Measurements from ENCODE around the gene C1QTNF12. TPM values are rescaled to one million over a fixed set of nuclear protein-coding genes. Genes with fewer than 3 reads are reported as not detected.

The C1QTNF12 gene
- total RNA-seq, 1 experiment from 2014 or later, result 4.4 TPM

- H3K9me3 Mint-ChIP-seq, result peaks cover 0 to 4% of the 10 kb centered on the region in 2 experiments; a peak in 1 of 5 replicates
- H3K9me3 ChIP-seq (ENCODE audit: control insufficient read depth, low read depth, low read length), result no peaks in the 10 kb centered on the region
Observed at GRCh38 chr1:1231400-1232207, 14.9 kb downstream of the C1QTNF12 start, which contains the start of gene SDF4. SDF4 (minus strand) TSS chr1:1232001; CDS start chr1:1228772, 3,229 bp downstream.

More at GRCh38 chr1:1231400-1232207, 14.9 kb downstream of the C1QTNF12 start, which contains the start of gene SDF4:
- Histone ChIP-seq H2BK12ac (ENCODE audit: insufficient read length, low read depth, low read length) (no peak within 1 kb of the TSS), H4K91ac (ENCODE audit: insufficient read length, low read depth, low read length) (no peak within 1 kb of the TSS), H3K23me2 (ENCODE audit: insufficient read length, low read depth, low read length, poor library complexity, severe bottlenecking) (peaks cover 6% of the 10 kb centered on the region), H2BK15ac (ENCODE audit: low read depth, low read length) (no peak within 1 kb of the TSS), H2AK5ac (ENCODE audit: insufficient read length, low read length) (no peak within 1 kb of the TSS), H3K4me2 (ENCODE audit: insufficient read depth, insufficient read length, low read length) (peak within 1 kb of the TSS; percentile 71), H2BK20ac (ENCODE audit: low read depth, low read length, poor library complexity, severe bottlenecking) (no peak within 1 kb of the TSS), H3T11ph (ENCODE audit: low read length) (no peak within 1 kb of the TSS), H3K79me2 (ENCODE audit: insufficient read depth, low read length) (peaks cover 2% of the 10 kb centered on the region; the same call in 1 of the 2 replicates), H3K27ac (ENCODE audit: insufficient read length, low read depth, low read length) (no peak within 1 kb of the TSS), H3K23ac (ENCODE audit: insufficient read length, low read depth, low read length) (no peak within 1 kb of the TSS), H2BK120ac (ENCODE audit: low read depth, low read length, poor library complexity, severe bottlenecking) (no peak within 1 kb of the TSS), H4K8ac (replicated peaks; ENCODE audit: insufficient read length, low read depth, low read length) (no peak within 1 kb of the TSS), H3K4me1 (ENCODE audit: insufficient read depth, low read length) (no peaks in the 10 kb centered on the region), H3K14ac (ENCODE audit: insufficient read depth, low read length) (peak within 1 kb of the TSS; percentile 59), H2BK5ac (ENCODE audit: insufficient read length, low read length) (no peak within 1 kb of the TSS), H4K20me1 (ENCODE audit: control insufficient read depth, insufficient read depth, insufficient read length) (no peaks in the 10 kb centered on the region), H2AFZ (ENCODE audit: low read length) (no peak within 1 kb of the TSS), H4K5ac (ENCODE audit: insufficient read length, low read depth, low read length) (no peak within 1 kb of the TSS), H3K56ac (ENCODE audit: insufficient read length, low read depth, low read length) (no peak within 1 kb of the TSS), H3K79me1 (ENCODE audit: insufficient read depth, low read depth, low read length, poor library complexity, severe bottlenecking) (peaks cover 2% of the 10 kb centered on the region), H3K9ac (ENCODE audit: extremely low read depth, insufficient read length, low read length) (peak within 1 kb of the TSS; percentile 43), H3K27me3 (ENCODE audit: insufficient read depth, low read length) (no peaks in the 10 kb centered on the region), H3K18ac (ENCODE audit: insufficient read length, low read depth, low read length) (no peak within 1 kb of the TSS), H3K4ac (ENCODE audit: low read depth, low read length) (no peak within 1 kb of the TSS)
- H3K27ac Mint-ChIP-seq, result peak within 1 kb of the TSS; percentile 58 to 93 (median 62); a peak in 3 of 7 replicates
- H3K4me1 Mint-ChIP-seq, result peaks cover 15 to 21% of the 10 kb centered on the region in 2 experiments
- no peaks in the 10 kb centered on the region for H3K27me3 Mint-ChIP-seq (ENCODE audit: low read depth)
- no peak for TF ChIP-seq CTCF (conservative IDR thresholded peaks at IDR 0.05)
- peak within 1 kb of the TSS; percentile 90 to 93 for H3K4me3 Mint-ChIP-seq
- no CpG with 5 or more reads among the region's 99 CpGs for WGBS (ENCODE audit: extremely low coverage, insufficient read length, low lambda C conversion rate)
- H3K36me3 Mint-ChIP-seq (ENCODE audit: insufficient read depth in 1 of 3, low read depth in 3 of 3), result peaks cover 17 to 39% (median 37%) of the 10 kb centered on the region in 3 experiments
- DNase-seq, result peak; percentile 97
